PFSK-1 (cell line): ENCODE data around the gene RASEF.

ENCODE experiments used
- FOXP2 ChIP-seq: optimal IDR thresholded peaks from 2 replicates; pipeline ENCODE3; 2011; ENCODE audit warnings: borderline replicate concordance, control low read depth, inconsistent platforms; ENCODE audit not compliant: insufficient read depth; ENCODE audit errors: extremely low read length, extremely low read depth
- POLR2AphosphoS5 ChIP-seq: IDR thresholded peaks from 2 replicates; pipeline ENCODE4 v1.6.1; 2012; ENCODE audit warnings: low read depth, mild to moderate bottlenecking, control low read depth, low read length, moderate library complexity
- SIN3A ChIP-seq: IDR thresholded peaks from 2 replicates; pipeline ENCODE4 v1.6.1; 2012; ENCODE audit warnings: mild to moderate bottlenecking, low read length, moderate library complexity, borderline replicate concordance; ENCODE audit not compliant: insufficient read depth
- TAF1 ChIP-seq: IDR thresholded peaks from 2 replicates; pipeline ENCODE4 v1.6.1; 2012; ENCODE audit warnings: low read length, control low read depth, borderline replicate concordance; ENCODE audit not compliant: insufficient read depth
- TF ChIP-seq, protein P1 (sequence below), 2 experiments: IDR thresholded peaks; 2 replicates each; pipeline versions ENCODE4 v1.6.1 to v1.8.0; 2011 to 2012; ENCODE audit warnings: low read depth in 2 of 2, low read length in 2 of 2, control low read depth in 1 of 2, inconsistent platforms in 1 of 2, mild to moderate bottlenecking in 1 of 2, moderate library complexity in 1 of 2; ENCODE audit not compliant: insufficient read depth in 1 of 2

The RASEF gene

DNA sequence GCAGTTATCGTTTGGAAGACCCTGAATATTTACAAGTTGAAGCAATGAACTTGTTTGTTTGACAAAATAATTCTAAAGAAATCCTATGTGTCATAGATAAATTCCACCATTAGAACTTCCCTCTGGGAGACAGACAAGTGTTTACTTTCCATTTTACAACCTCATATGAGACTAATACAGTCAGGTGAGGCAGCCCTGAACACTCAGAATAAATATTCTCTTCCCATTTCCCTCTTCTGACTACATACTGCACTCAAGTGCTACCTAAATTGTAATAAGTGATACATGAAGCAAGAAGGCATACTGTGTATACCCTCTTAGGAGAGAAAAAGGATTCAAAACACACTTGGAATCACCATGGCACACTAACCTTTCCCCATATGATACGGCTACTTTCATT is 6.8 kb downstream of the RASEF start:
- TF ChIP-seq TAF1 (no peak), FOXP2 (no peak), SIN3A (no peak), POLR2AphosphoS5 (no peak)
- TF ChIP-seq, protein P1, sequence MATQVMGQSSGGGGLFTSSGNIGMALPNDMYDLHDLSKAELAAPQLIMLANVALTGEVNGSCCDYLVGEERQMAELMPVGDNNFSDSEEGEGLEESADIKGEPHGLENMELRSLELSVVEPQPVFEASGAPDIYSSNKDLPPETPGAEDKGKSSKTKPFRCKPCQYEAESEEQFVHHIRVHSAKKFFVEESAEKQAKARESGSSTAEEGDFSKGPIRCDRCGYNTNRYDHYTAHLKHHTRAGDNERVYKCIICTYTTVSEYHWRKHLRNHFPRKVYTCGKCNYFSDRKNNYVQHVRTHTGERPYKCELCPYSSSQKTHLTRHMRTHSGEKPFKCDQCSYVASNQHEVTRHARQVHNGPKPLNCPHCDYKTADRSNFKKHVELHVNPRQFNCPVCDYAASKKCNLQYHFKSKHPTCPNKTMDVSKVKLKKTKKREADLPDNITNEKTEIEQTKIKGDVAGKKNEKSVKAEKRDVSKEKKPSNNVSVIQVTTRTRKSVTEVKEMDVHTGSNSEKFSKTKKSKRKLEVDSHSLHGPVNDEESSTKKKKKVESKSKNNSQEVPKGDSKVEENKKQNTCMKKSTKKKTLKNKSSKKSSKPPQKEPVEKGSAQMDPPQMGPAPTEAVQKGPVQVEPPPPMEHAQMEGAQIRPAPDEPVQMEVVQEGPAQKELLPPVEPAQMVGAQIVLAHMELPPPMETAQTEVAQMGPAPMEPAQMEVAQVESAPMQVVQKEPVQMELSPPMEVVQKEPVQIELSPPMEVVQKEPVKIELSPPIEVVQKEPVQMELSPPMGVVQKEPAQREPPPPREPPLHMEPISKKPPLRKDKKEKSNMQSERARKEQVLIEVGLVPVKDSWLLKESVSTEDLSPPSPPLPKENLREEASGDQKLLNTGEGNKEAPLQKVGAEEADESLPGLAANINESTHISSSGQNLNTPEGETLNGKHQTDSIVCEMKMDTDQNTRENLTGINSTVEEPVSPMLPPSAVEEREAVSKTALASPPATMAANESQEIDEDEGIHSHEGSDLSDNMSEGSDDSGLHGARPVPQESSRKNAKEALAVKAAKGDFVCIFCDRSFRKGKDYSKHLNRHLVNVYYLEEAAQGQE (IDR thresholded peaks at IDR 0.05; ENCODE audit: insufficient read depth in 1 of 2, low read depth in 2 of 2, low read length in 2 of 2), result no peak

DNA sequence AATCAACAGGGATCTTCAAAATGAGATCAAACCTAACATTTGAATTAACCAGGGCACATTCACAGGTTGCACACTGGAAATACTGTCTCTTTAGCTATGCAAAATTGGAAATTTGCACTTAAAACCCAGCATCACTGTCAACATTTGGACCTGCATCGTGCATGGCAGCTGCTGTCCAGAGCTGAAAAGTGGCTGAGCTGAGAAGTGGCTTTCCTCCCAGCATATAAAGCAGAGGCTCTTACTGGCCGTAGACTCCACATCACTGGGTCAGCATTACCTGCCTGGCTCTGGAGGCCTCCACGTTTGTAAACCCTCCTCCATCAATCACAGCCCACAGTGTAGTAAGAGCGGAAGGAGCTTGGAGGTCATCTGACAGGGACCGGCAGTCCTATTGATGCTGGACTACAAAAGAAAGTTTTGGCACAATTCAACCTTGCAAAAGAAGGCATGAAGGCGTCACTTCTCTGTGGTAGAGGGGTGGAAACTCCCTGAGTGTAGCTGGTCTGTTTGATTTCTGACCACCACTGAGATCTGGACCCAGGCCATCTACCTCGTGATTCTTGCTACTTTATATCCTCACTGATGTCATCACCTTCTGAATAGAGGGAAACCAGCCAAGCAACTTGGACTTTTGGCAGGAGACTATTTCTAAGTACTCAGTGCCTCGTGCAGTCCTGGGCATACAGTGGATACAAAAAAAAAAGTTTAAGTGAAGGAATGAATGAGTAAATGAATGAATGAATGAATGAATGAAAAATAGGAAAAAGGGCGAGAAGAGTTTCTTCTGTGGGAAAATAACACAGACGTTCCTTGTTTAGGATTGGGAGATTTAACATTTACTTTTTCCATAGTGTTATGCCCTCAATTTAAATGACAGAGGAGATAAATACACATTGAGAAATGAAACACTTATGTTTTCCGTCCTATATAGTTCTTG is 14.8 kb downstream of the RASEF start:
- no peak for TF ChIP-seq POLR2AphosphoS5
- TF ChIP-seq, protein P1 (IDR thresholded peaks at IDR 0.05; ENCODE audit: insufficient read depth in 1 of 2, low read depth in 2 of 2, low read length in 2 of 2), result peak; percentile 77 to 84

DNA sequence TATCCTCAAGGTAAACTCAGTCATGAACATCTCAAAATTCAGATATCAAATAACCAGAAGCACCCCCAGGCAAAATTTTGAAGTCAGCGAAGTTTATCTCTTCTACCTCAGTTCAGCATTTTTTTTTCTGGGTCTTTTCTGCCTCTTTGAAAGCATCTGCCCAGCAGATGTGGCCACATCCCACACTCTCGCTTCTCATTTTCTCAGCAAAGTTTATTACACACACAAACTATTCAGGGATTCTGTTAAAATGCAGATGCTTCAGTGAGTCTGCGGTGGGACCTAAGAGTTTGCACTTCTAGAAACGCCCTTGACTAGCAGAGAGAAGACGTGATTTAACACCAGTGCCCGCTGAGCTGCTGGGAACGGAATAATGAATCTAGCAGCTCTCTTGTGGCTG is 19.3 kb downstream of the RASEF start:
- TF ChIP-seq POLR2AphosphoS5 (no peak), SIN3A (no peak), FOXP2 (no peak), TAF1 (no peak)
- TF ChIP-seq, protein P1 (IDR thresholded peaks at IDR 0.05; ENCODE audit: insufficient read depth in 1 of 2, low read depth in 2 of 2, low read length in 2 of 2), result no peak

DNA sequence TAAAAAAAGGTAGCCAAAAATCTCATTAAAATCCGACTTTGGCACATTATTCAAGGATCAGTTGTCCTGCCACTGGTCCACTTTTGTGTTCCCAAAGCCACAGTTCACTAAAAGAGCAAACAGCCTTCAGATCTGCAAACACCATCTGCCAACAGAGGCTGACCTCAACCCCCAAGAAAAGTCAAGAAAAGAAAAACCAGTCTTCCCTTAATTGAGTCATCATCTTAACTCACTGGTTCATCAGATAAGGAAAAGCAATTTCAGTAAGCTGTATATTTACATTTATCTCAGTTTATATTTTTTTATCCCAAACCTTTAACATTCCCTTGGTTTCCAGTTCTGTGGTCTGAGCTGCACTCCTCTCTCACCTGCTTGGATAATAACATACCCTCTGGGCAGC is 21.2 kb downstream of the RASEF start:
- TF ChIP-seq SIN3A, result no peak
- no peak for TF ChIP-seq FOXP2
- TF ChIP-seq, protein P1 (IDR thresholded peaks at IDR 0.05; ENCODE audit: insufficient read depth in 1 of 2, low read depth in 2 of 2, low read length in 2 of 2), result no peak
- TF ChIP-seq TAF1, result no peak
- no peak for TF ChIP-seq POLR2AphosphoS5

DNA sequence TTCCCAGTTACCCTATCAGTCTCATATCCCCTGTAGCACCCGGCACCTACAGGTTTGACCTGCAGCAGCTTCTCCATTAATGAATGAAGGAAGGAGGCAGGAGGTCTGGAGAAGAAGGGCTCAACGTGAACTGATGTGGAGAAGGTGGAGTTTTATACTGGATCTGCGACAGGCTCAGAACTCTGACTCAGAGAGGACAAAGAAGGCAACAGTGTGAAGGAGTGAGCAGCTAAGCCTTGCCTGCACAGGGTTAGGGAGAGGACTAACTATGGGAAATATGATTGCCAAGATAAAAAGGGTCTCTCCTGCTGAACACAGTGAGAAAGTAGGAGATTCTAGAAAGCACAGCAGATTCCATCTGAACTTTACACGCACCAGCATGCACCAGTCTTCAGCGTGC is 23.6 kb downstream of the RASEF start:
- TF ChIP-seq POLR2AphosphoS5 (no peak), TAF1 (no peak), FOXP2 (no peak), SIN3A (no peak)
- TF ChIP-seq, protein P1 (IDR thresholded peaks at IDR 0.05; ENCODE audit: insufficient read depth in 1 of 2, low read depth in 2 of 2, low read length in 2 of 2), result no peak
